DOHH2 (cell line): ENCODE measurements around the gene CD300H.

Experiments
- H3F3A ChIP-seq: fragments of 200-600 bp; sonication (generic), shearing (Covaris generic); 2 replicates; pipeline ENCODE4 v1.6.0; 2016; ENCODE audit warnings: antibody characterized with exemption, mild to moderate bottlenecking; ENCODE audit not compliant: control insufficient read depth, insufficient read depth
- H3K27ac ChIP-seq: fragments of 200-600 bp; sonication (generic); 2 replicates; pipeline ENCODE4 v1.5.1; 2014; ENCODE audit warnings: low read depth, mild to moderate bottlenecking, low read length, moderate library complexity
- H3K27me3 ChIP-seq: fragments of 200-600 bp; sonication (generic); 2 replicates; pipeline ENCODE4 v1.6.1; 2014; ENCODE audit warnings: mild to moderate bottlenecking, low read length, mixed read lengths; ENCODE audit not compliant: control insufficient read depth
- H3K36me3 ChIP-seq: fragments of 200-600 bp; sonication (generic); 2 replicates; pipeline ENCODE4 v1.6.1; 2014; ENCODE audit warnings: mild to moderate bottlenecking, low read length, moderate library complexity, mixed read lengths; ENCODE audit not compliant: control insufficient read depth
- H3K4me1 ChIP-seq: fragments of 200-600 bp; sonication (generic); 2 replicates; pipeline ENCODE4 v1.6.1; 2014; ENCODE audit warnings: mild to moderate bottlenecking, low read length, mixed read lengths; ENCODE audit not compliant: control insufficient read depth
- H3K4me2 ChIP-seq: fragments of 200-600 bp; sonication (generic); 2 replicates; pipeline ENCODE4 v1.6.0; 2014; ENCODE audit warnings: mild to moderate bottlenecking, low read length, moderate library complexity
- H3K4me3 ChIP-seq: fragments of 200-600 bp; sonication (generic); 2 replicates; pipeline ENCODE4 v1.5.1; 2014; ENCODE audit warnings: mild to moderate bottlenecking, low read length, mixed read lengths
- H3K79me2 ChIP-seq: fragments of 200-600 bp; sonication (generic); 2 replicates; pipeline ENCODE4 v1.6.1; 2014; ENCODE audit warnings: mild to moderate bottlenecking, low read length, mixed read lengths; ENCODE audit not compliant: control insufficient read depth
- H3K9me2 ChIP-seq: fragments of 200-600 bp; sonication (generic); replicated peaks from 2 replicates; pipeline ENCODE4 v1.6.1; 2014; ENCODE audit warnings: mild to moderate bottlenecking, low read length, mixed read lengths; ENCODE audit not compliant: control insufficient read depth
- H3K9me3 ChIP-seq: fragments of 200-600 bp; sonication (generic); 2 replicates; pipeline ENCODE4 v1.6.1; 2014; ENCODE audit warnings: antibody characterized with exemption, low read length, mixed read lengths; ENCODE audit not compliant: control insufficient read depth, insufficient read depth
- H4K20me1 ChIP-seq: fragments of 200-600 bp; sonication (generic); 2 replicates; pipeline ENCODE4 v1.6.0; 2014; ENCODE audit warnings: low read depth, mild to moderate bottlenecking, antibody characterized with exemption, low read length, moderate library complexity; ENCODE audit not compliant: control insufficient read depth, insufficient read depth
- EZH2phosphoT487 ChIP-seq: fragments of 200-600 bp; sonication (generic); IDR thresholded peaks from 2 replicates; pipeline ENCODE4 v1.6.1; 2017; ENCODE audit warnings: borderline replicate concordance, mild to moderate bottlenecking, antibody characterized with exemption, low read length, moderate library complexity, mixed read lengths
- TF ChIP-seq, protein P1 (sequence below): fragments of 200-600 bp; sonication (generic); IDR thresholded peaks from one replicate; pipeline ENCODE4 v1.5.1; 2014; ENCODE audit warnings: antibody characterized with exemption, mild to moderate bottlenecking, low read depth, low read length; ENCODE audit not compliant: poor library complexity, severe bottlenecking

The CD300H gene

DNA sequence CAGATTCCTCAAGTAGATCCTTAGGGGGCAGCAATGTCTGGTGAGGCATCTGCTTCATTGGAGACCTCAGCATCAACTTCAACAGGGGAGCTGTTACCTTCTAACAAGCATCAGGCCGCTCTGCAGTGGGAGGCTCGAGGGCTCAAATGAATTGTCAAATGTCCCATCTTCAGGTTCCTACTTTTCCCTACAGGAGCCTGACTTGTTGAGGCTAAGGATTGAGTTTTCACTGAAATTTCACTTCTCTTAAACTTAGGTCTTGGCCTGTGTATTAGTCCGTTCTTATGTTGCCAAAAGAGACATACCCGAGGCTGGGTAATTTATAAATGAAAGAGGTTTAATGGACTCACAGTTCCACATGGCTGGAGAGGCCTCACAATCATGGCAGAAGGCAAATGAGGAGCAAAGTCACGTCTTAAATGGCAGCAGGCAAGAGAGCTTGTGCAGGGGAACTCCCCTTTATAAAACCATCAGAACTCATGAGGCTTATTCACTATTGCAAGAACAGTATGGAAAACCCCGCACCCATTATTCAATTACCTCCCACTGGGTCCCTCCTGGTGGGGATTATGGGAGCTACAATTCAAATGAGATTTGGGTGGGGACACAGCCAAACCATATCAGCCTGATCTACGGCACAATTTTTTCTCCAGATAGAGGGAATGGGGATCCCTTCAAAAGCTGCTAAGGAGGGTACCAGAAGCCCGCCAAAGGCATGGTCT lies 29.9 kb upstream of the CD300H start:
- no peaks in the 10 kb centered on the region; the same call in 1 of the 2 replicates for H3K27me3 ChIP-seq
- H3K4me1 ChIP-seq = peaks cover 10% of the 10 kb centered on the region
- no peaks in the 10 kb centered on the region for H4K20me1 ChIP-seq
- H3K79me2 ChIP-seq = no peaks in the 10 kb centered on the region
- no peak overlapping the region for H3K4me2 ChIP-seq
- no peak overlapping the region for H3K4me3 ChIP-seq
- no peaks in the 10 kb centered on the region for H3K36me3 ChIP-seq
- no peaks in the 10 kb centered on the region for H3K9me3 ChIP-seq
- no peaks in the 10 kb centered on the region for H3K9me2 ChIP-seq
- TF ChIP-seq EZH2phosphoT487 = no peak
- TF ChIP-seq, protein P1, sequence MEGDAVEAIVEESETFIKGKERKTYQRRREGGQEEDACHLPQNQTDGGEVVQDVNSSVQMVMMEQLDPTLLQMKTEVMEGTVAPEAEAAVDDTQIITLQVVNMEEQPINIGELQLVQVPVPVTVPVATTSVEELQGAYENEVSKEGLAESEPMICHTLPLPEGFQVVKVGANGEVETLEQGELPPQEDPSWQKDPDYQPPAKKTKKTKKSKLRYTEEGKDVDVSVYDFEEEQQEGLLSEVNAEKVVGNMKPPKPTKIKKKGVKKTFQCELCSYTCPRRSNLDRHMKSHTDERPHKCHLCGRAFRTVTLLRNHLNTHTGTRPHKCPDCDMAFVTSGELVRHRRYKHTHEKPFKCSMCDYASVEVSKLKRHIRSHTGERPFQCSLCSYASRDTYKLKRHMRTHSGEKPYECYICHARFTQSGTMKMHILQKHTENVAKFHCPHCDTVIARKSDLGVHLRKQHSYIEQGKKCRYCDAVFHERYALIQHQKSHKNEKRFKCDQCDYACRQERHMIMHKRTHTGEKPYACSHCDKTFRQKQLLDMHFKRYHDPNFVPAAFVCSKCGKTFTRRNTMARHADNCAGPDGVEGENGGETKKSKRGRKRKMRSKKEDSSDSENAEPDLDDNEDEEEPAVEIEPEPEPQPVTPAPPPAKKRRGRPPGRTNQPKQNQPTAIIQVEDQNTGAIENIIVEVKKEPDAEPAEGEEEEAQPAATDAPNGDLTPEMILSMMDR = no peak
- H3K27ac ChIP-seq = no peak overlapping the region
- no peaks in the 10 kb centered on the region for H3F3A ChIP-seq

- Histone ChIP-seq H3K79me2 (no peaks in the 10 kb centered on the region), H3K27ac (no peak overlapping the region), H3K27me3 (no peaks in the 10 kb centered on the region), H3K4me1 (peaks cover 10% of the 10 kb centered on the region), H3K4me2 (no peak overlapping the region), H3K36me3 (no peaks in the 10 kb centered on the region), H4K20me1 (no peaks in the 10 kb centered on the region), H3K4me3 (no peak overlapping the region), H3F3A (no peaks in the 10 kb centered on the region), H3K9me2 (no peaks in the 10 kb centered on the region), H3K9me3 (no peaks in the 10 kb centered on the region)
- TF ChIP-seq EZH2phosphoT487 = no peak
- TF ChIP-seq, protein P1 = no peak
Observed at GRCh38 chr17:74595037-74595750, 27.9 kb upstream of the CD300H start.

GRCh38 chr17:74592087-74592990 lies 25.0 kb upstream of the CD300H start, which contains the start of gene CD300LD:
Gene CD300LD (minus strand): TSS chr17:74592283. CDS start chr17:74592202, 81 bp downstream.
- H3K4me3 ChIP-seq = no peak within 1 kb of the TSS
- H3K4me2 ChIP-seq = no peak within 1 kb of the TSS
- H3F3A ChIP-seq = no peaks in the 10 kb centered on the region
- no peak for TF ChIP-seq EZH2phosphoT487
- no peaks in the 10 kb centered on the region for H3K27me3 ChIP-seq
- no peaks in the 10 kb centered on the region for H3K4me1 ChIP-seq
- H4K20me1 ChIP-seq = no peaks in the 10 kb centered on the region
- H3K36me3 ChIP-seq = no peaks in the 10 kb centered on the region
- H3K9me3 ChIP-seq = no peaks in the 10 kb centered on the region
- no peaks in the 10 kb centered on the region for H3K79me2 ChIP-seq
- no peaks in the 10 kb centered on the region for H3K9me2 ChIP-seq
- no peak within 1 kb of the TSS for H3K27ac ChIP-seq
